Sciatic nerve (tissue), 2 donors: ENCODE results near the gene NIFK. TPM values are rescaled to one million over a fixed set of nuclear protein-coding genes. Genes with fewer than 3 reads are reported as not detected.

Experiments used
- ATAC-seq: fragments of 200-7000 bp; cut with Tn5 transposase; one replicate; pipeline ENCODE4 v1.9.1; 2020; ENCODE audit warnings: mild to moderate bottlenecking, moderate library complexity
- DNase-seq: peaks from one replicate; pipeline ENCODE4 v3.0.0-alpha.2; 2020; ENCODE audit warnings: low spot score
- intact Hi-C: fragments of 100-400 bp; cut with DNase I; formaldehyde crosslinking; loops from one replicate; pipeline ENCODE4 v1.14.2; 2022
- total RNA-seq: library from RNA; stranded (reverse); fragmentation: NEBNext Ultra II Directional; extraction: Animal tissue kit (Norgen Biotek cat#: 25700); gene quantifications from one replicate; pipeline ENCODE4 v1.2.1, GENCODE V29; 2021
- donor health status: DM: no; HTN: no; CAD: no.
- donor health status: DM: no; HTN: no; CAD: no.

The NIFK gene
- total RNA-seq, result 35.7 TPM

GRCh38 chr2:121736462-121737336, at the start of gene NIFK:
TSS of gene NIFK (minus strand) at chr2:121736875. CDS start at chr2:121736850, 25 bp downstream.
- intact Hi-C loops, result loop anchor here (10.0 kb wide), 1 partner anchor 212 kb away; no protein-coding TSS in a partner anchor
- peak; percentile 99 for ATAC-seq
- peak; percentile 100 for DNase-seq

- intact Hi-C loops, result no loop called here
- DNase-seq, result no peak
Measured at GRCh38 chr2:121783180-121783579, 46.5 kb upstream of the NIFK start.

GRCh38 chr2:121778741-121779487, 42.2 kb upstream of the NIFK start:
- ATAC-seq, result no peak
- no peak for DNase-seq
- intact Hi-C loops, result no loop called here

More at GRCh38 chr2:121783180-121783579, 46.5 kb upstream of the NIFK start:
- no peak for ATAC-seq

- DNase-seq, result no peak
- intact Hi-C loops, result no loop called here
- ATAC-seq, result no peak
Measured at GRCh38 chr2:121777699-121778058, 41.0 kb upstream of the NIFK start.

- intact Hi-C loops, result no loop called here
- ATAC-seq (no peak), DNase-seq (no peak)
Measured at GRCh38 chr2:121776885-121777698, 40.4 kb upstream of the NIFK start.

GRCh38 chr2:121776361-121776760, 39.7 kb upstream of the NIFK start:
- ATAC-seq (no peak), DNase-seq (no peak)
- intact Hi-C loops, result no loop called here

GRCh38 chr2:121774235-121774634, 37.6 kb upstream of the NIFK start:
- DNase-seq (no peak), ATAC-seq (no peak)
- intact Hi-C loops, result no loop called here

GRCh38 chr2:121771976-121772742, 35.5 kb upstream of the NIFK start:
- DNase-seq (no peak), ATAC-seq (peak; percentile 57)
- intact Hi-C loops, result no loop called here

GRCh38 chr2:121768143-121768755, 31.6 kb upstream of the NIFK start:
- ATAC-seq (no peak), DNase-seq (no peak)
- intact Hi-C loops, result no loop called here

GRCh38 chr2:121766624-121767023, 29.9 kb upstream of the NIFK start:
- no peak for ATAC-seq
- intact Hi-C loops, result no loop called here
- no peak for DNase-seq

GRCh38 chr2:121764681-121765228, 28.1 kb upstream of the NIFK start:
- intact Hi-C loops, result no loop called here
- no peak for ATAC-seq
- DNase-seq, result no peak

GRCh38 chr2:121755237-121756111, 18.8 kb upstream of the NIFK start, which contains the start of gene TSN:
TSS of gene TSN (plus strand) at chr2:121755651. CDS start at chr2:121755780, 129 bp downstream.
- DNase-seq, result peak; percentile 99
- ATAC-seq, result peak; percentile 100
- intact Hi-C loops, result no loop called here

GRCh38 chr2:121754851-121755236, 18.2 kb upstream of the NIFK start:
- ATAC-seq, result peak; percentile 9
- intact Hi-C loops, result no loop called here
- no peak for DNase-seq

GRCh38 chr2:121748202-121748601, 11.5 kb upstream of the NIFK start:
- ATAC-seq (no peak), DNase-seq (no peak)
- intact Hi-C loops, result no loop called here

- intact Hi-C loops, result no loop called here
- ATAC-seq (no peak), DNase-seq (no peak)
Measured at GRCh38 chr2:121746071-121746578, 9.4 kb upstream of the NIFK start.

GRCh38 chr2:121741450-121741849, 4.8 kb upstream of the NIFK start:
- DNase-seq (no peak), ATAC-seq (no peak)
- intact Hi-C loops, result no loop called here

GRCh38 chr2:121740973-121741372, 4.3 kb upstream of the NIFK start:
- no peak for ATAC-seq
- intact Hi-C loops, result no loop called here
- no peak for DNase-seq
